ENCODE measurements around the gene SYVN1.
"Not testable (repeated sequence)": the region's sequence is repeated elsewhere in the genome, so short reads cannot be mapped to it uniquely, and the experiment has no call there.

SYVN1 gene

GRCh38 chr11:65151331-65151899 lies 17.1 kb upstream of the SYVN1 start:
- DNase-seq (ENCODE audit: low spot score) = no peak

- DNase-seq (ENCODE audit: low spot score) = peak; percentile 31
These were observed 16.4 kb upstream of the SYVN1 start for GRCh38 chr11:65150509-65151299.

GRCh38 chr11:65150131-65150508 lies 15.8 kb upstream of the SYVN1 start:
- DNase-seq (ENCODE audit: low spot score) = not testable (repeated sequence)

- no peak for DNase-seq (ENCODE audit: low spot score)
These were observed 14.3 kb upstream of the SYVN1 start for GRCh38 chr11:65148657-65149056.

GRCh38 chr11:65147352-65148075 lies 13.2 kb upstream of the SYVN1 start:
- DNase-seq (ENCODE audit: low spot score) = no peak

- DNase-seq (ENCODE audit: low spot score) = no peak
These were observed 7.7 kb upstream of the SYVN1 start for GRCh38 chr11:65141896-65142494.

GRCh38 chr11:65136515-65137096 lies 2.3 kb upstream of the SYVN1 start:
- no peak for DNase-seq (ENCODE audit: low spot score)

GRCh38 chr11:65135633-65136145 lies 1.4 kb upstream of the SYVN1 start:
- DNase-seq (ENCODE audit: low spot score) = no peak

- peak; percentile 93 for DNase-seq (ENCODE audit: low spot score)
These were observed 773 bp upstream of the SYVN1 start for GRCh38 chr11:65134952-65135632.

GRCh38 chr11:65133724-65134123 lies 595 bp downstream of the SYVN1 start:
- no peak for DNase-seq (ENCODE audit: low spot score)

GRCh38 chr11:65132988-65133700 lies 1.2 kb downstream of the SYVN1 start:
- peak; percentile 61 for DNase-seq (ENCODE audit: low spot score)

GRCh38 chr11:65132238-65132987 lies 1.9 kb downstream of the SYVN1 start:
- DNase-seq (ENCODE audit: low spot score) = no peak

GRCh38 chr11:65131895-65132237 lies 2.5 kb downstream of the SYVN1 start:
- DNase-seq (ENCODE audit: low spot score) = no peak

- no peak for DNase-seq (ENCODE audit: low spot score)
These were observed 2.9 kb downstream of the SYVN1 start for GRCh38 chr11:65131417-65131776.

GRCh38 chr11:65130631-65131416 lies 3.5 kb downstream of the SYVN1 start:
- DNase-seq (ENCODE audit: low spot score) = no peak

GRCh38 chr11:65129649-65130441 lies 4.5 kb downstream of the SYVN1 start:
- no peak for DNase-seq (ENCODE audit: low spot score)

GRCh38 chr11:65128182-65129145 lies 5.9 kb downstream of the SYVN1 start:
- no peak for DNase-seq (ENCODE audit: low spot score)
